HepG2 (cell line): ENCODE data around the gene REC114. TPM values are rescaled to one million over a fixed set of nuclear protein-coding genes. Genes with fewer than 3 reads are reported as not detected.

Experiments used
- ATAC-seq: fragments of 200-7000 bp; cut with Tn5 transposase; 3 replicates; pipeline ENCODE4 v1.9.1; 2020; ENCODE audit warnings: mild to moderate bottlenecking, moderate library complexity
- BruUV-seq: library from RNA; stranded (reverse); fragments of 400-500 nt; replicated peaks from 2 replicates; lab custom pipeline; 2021; lab: Mats Ljungman, UMichigan
- CTCF ChIA-PET: fragments of 300-600 bp; formaldehyde crosslinking; extraction: SDS; loops from one replicate; lab custom pipeline; 2021; ENCODE audit warnings: low total read pairs, inconsistent platforms, low intra/inter-chr PET ratio; lab: Yijun Ruan, JAX
- POLR2A ChIA-PET: fragments of 350-600 bp; sonication (Branson Sonifier 250); formaldehyde crosslinking; loops from one replicate; lab custom pipeline; 2020; ENCODE audit warnings: antibody characterized with exemption, inconsistent platforms; lab: Yijun Ruan, JAX
- DNase-seq: peaks from one replicate; pipeline ENCODE4 v3.0.0-alpha.2; 2015; ENCODE audit warnings: low spot score
- FAIRE-seq: peaks from 3 replicates; lab custom pipeline; 2011; peaks lifted over from hg19 to GRCh38; lab: Jason Lieb, UNC
- H2AFZ ChIP-seq: one replicate; pipeline ENCODE4 v1.6.1; 2011; ENCODE audit warnings: low read length, inconsistent platforms
- H3K27ac ChIP-seq: fragments of 300-600 bp; 3 replicates; pipeline ENCODE4 v1.8.0; 2011; ENCODE audit warnings: mixed run types, mild to moderate bottlenecking, mixed read lengths, low read length, inconsistent platforms; ENCODE audit not compliant: insufficient read depth; ENCODE audit errors: extremely low read length
- H3K27me3 ChIP-seq, 2 experiments: fragments of 200-600 bp in 1 of 2; 2 replicates in 1 of 2; 3 replicates in 1 of 2; pipeline versions ENCODE4 v1.6.0 to v1.8.0; 2011; ENCODE audit warnings: low read length in 2 of 2, mild to moderate bottlenecking in 2 of 2, moderate library complexity in 2 of 2, inconsistent platforms in 1 of 2; ENCODE audit not compliant: insufficient read depth in 2 of 2, control insufficient read depth in 1 of 2
- H3K36me3 ChIP-seq, 2 experiments: fragments of 200-600 bp in 1 of 2; replicated peaks in 1 of 2; 2 replicates in 1 of 2; 3 replicates in 1 of 2; pipeline versions ENCODE4 v1.5.1 to v1.8.0; 2011; ENCODE audit warnings: low read length in 2 of 2, inconsistent platforms in 1 of 2; ENCODE audit not compliant: insufficient read depth in 2 of 2, control insufficient read depth in 1 of 2
- H3K4me1 ChIP-seq: 2 replicates; pipeline ENCODE4 v1.5.1; 2012; ENCODE audit warnings: low read length, inconsistent platforms; ENCODE audit not compliant: insufficient read depth
- H3K4me2 ChIP-seq: 2 replicates; pipeline ENCODE4 v1.6.0; 2011; ENCODE audit warnings: low read depth, low read length, inconsistent platforms
- H3K4me3 ChIP-seq, 3 experiments: fragments of 200-600 bp in 1 of 3; sonication (generic), shearing (Covaris generic) in 1 of 3; replicated peaks in 1 of 3; 2 replicates each; pipeline ENCODE4 v1.5.1; 2011 to 2016; ENCODE audit warnings: low read length in 3 of 3, inconsistent platforms in 2 of 3, low read depth in 2 of 3, mild to moderate bottlenecking in 2 of 3, control low read depth in 1 of 3, mixed read lengths in 1 of 3; ENCODE audit not compliant: insufficient read depth in 1 of 3
- H3K79me2 ChIP-seq: one replicate; pipeline ENCODE4 v1.6.1; 2011; ENCODE audit warnings: low read length, inconsistent platforms; ENCODE audit not compliant: insufficient read depth
- H3K9ac ChIP-seq: 2 replicates; pipeline ENCODE4 v1.6.0; 2011; ENCODE audit warnings: mild to moderate bottlenecking, low read depth, low read length, inconsistent platforms; ENCODE audit not compliant: insufficient read depth
- H3K9me3 ChIP-seq: 2 replicates; pipeline ENCODE4 v1.5.1; 2012; ENCODE audit warnings: mild to moderate bottlenecking, low read length
- H4K20me1 ChIP-seq: 2 replicates; pipeline ENCODE4 v1.6.0; 2011; ENCODE audit warnings: inconsistent platforms, mild to moderate bottlenecking, low read length, moderate library complexity; ENCODE audit not compliant: insufficient read depth
- BORCS8-MEF2B ChIP-seq: sonication (generic); formaldehyde crosslinking; IDR thresholded peaks from 2 replicates; pipeline ENCODE4 v1.8.0; 2022; ENCODE audit warnings: mild to moderate bottlenecking, missing genetic modification reagents
- HDAC1 ChIP-seq: sonication (generic); formaldehyde crosslinking; IDR thresholded peaks from 2 replicates; pipeline ENCODE4 v1.5.1; 2020; ENCODE audit warnings: mild to moderate bottlenecking, missing genetic modification reagents
- HNRNPUL1 ChIP-seq: fragments of 200-400 bp; formaldehyde crosslinking; IDR thresholded peaks from 2 replicates; pipeline ENCODE4 v1.6.1; 2017; ENCODE audit warnings: low read depth, mild to moderate bottlenecking, low read length, moderate library complexity
- HOXA7 ChIP-seq: sonication (generic); formaldehyde crosslinking; IDR thresholded peaks from 2 replicates; pipeline ENCODE4 v1.8.1; 2022; ENCODE audit warnings: mild to moderate bottlenecking, missing genetic modification reagents, moderate library complexity
- KLF6 ChIP-seq: IDR thresholded peaks from 2 replicates; pipeline ENCODE4 v1.8.0; 2016; ENCODE audit warnings: missing biosample characterization, missing genetic modification reagents
- NCOA5 ChIP-seq: sonication (generic); formaldehyde crosslinking; IDR thresholded peaks from 2 replicates; pipeline ENCODE4 v1.4.0; 2020; ENCODE audit warnings: missing genetic modification reagents
- NR2F6 ChIP-seq, 2 experiments: IDR thresholded peaks; 2 replicates each; pipeline ENCODE4 v1.6.1; 2016; ENCODE audit warnings: antibody characterized with exemption in 1 of 2, mild to moderate bottlenecking in 1 of 2
- SIX1 ChIP-seq: sonication (generic); formaldehyde crosslinking; IDR thresholded peaks from 2 replicates; pipeline ENCODE4 v1.4.0; 2020; ENCODE audit warnings: missing genetic modification reagents, borderline replicate concordance
- ZFP36 ChIP-seq: fragments of 150-350 bp; IDR thresholded peaks from 2 replicates; pipeline ENCODE4 v1.6.1; 2018; ENCODE audit warnings: borderline replicate concordance, low read length, low read depth; ENCODE audit not compliant: partially characterized antibody
- ZNF207 ChIP-seq: fragments of 450-650 bp; IDR thresholded peaks from 2 replicates; pipeline ENCODE4 v1.6.1; 2016; ENCODE audit warnings: antibody characterized with exemption, borderline replicate concordance
- ZNF251 ChIP-seq: sonication (generic); formaldehyde crosslinking; IDR thresholded peaks from 2 replicates; pipeline ENCODE4 v1.9.0; 2021; ENCODE audit warnings: mild to moderate bottlenecking, missing genetic modification reagents
- ZNF264 ChIP-seq: sonication (generic); formaldehyde crosslinking; IDR thresholded peaks from 2 replicates; pipeline ENCODE4 v1.4.0; 2020; ENCODE audit warnings: missing genetic modification reagents
- ZNF350 ChIP-seq: sonication (generic); formaldehyde crosslinking; IDR thresholded peaks from 2 replicates; pipeline ENCODE4 v1.4.0; 2020; ENCODE audit warnings: mild to moderate bottlenecking, low read depth, missing genetic modification reagents, borderline replicate concordance
- ZNF430 ChIP-seq: sonication (generic); formaldehyde crosslinking; IDR thresholded peaks from 2 replicates; pipeline ENCODE4 v1.9.0; 2021; ENCODE audit warnings: mild to moderate bottlenecking, missing genetic modification reagents
- ZNF605 ChIP-seq: sonication (generic); formaldehyde crosslinking; IDR thresholded peaks from 2 replicates; pipeline ENCODE4 v1.8.0; 2022; ENCODE audit warnings: mild to moderate bottlenecking, missing genetic modification reagents
- ZNF816 ChIP-seq: sonication (generic); formaldehyde crosslinking; IDR thresholded peaks from 2 replicates; pipeline ENCODE4 v1.8.0; 2022; ENCODE audit warnings: missing genetic modification reagents, mild to moderate bottlenecking, borderline replicate concordance
- WGBS: methylation state at CpG from one replicate; pipeline ENCODE4 v1.1.6; 2017; ENCODE audit warnings: low lambda C conversion rate; 5-methylcytosine and 5-hydroxymethylcytosine counted together
- in situ Hi-C: cut with HindIII; loops from 2 replicates; pipeline ENCODE4 v1.10.0; 2017; ENCODE audit warnings: low pct_unique_long_range_greater_than_20kb; ENCODE audit not compliant: extremely low pct_ligation_motif_present
- intact Hi-C: fragments of 100-400 bp; cut with micrococcal nuclease; formaldehyde crosslinking; loops from one replicate; pipeline ENCODE4 v1.10.0; 2022; ENCODE audit not compliant: unreplicated experiment
- polyA plus RNA-seq, 8 experiments: library from polyadenylated mRNA; depleted of rRNA in 3 of 8; stranded (reverse) in 7 of 8; unstranded in 1 of 8; fragments of >200 nt; fragmentation: Illumina TruSeq in 4 of 8; extraction: Trizol in 4 of 8; gene quantifications; 2 replicates each; pipeline versions ENCODE4 v1.2.1 to v1.2.3, GENCODE V29; 2011 to 2016; ENCODE audit warnings: low read depth in 4 of 8, missing spikeins in 1 of 8, mixed read lengths in 1 of 8; ENCODE audit not compliant: insufficient read depth in 1 of 8
- total RNA-seq, 5 experiments: library from RNA; depleted of rRNA; stranded (reverse); fragments of >200 nt; fragmentation: Illumina TruSeq; extraction: Trizol; gene quantifications; 2 replicates each; pipeline ENCODE4 v1.2.3, GENCODE V29; 2016; ENCODE audit warnings: low read depth in 1 of 5
- TF ChIP-seq, protein P1 (sequence below): sonication (generic); formaldehyde crosslinking; IDR thresholded peaks from 2 replicates; pipeline ENCODE4 v1.4.0; 2020; ENCODE audit warnings: mild to moderate bottlenecking, missing genetic modification reagents, borderline replicate concordance
- TF ChIP-seq, protein P2 (sequence below): fragments of 450-650 bp; IDR thresholded peaks from 2 replicates; pipeline ENCODE4 v1.6.1; 2017; ENCODE audit warnings: mild to moderate bottlenecking
- TF ChIP-seq, protein P3 (sequence below): sonication (generic); formaldehyde crosslinking; IDR thresholded peaks from 2 replicates; pipeline ENCODE4 v1.5.0; 2020; ENCODE audit warnings: missing genetic modification reagents

Gene REC114
- total and polyA plus RNA-seq, 2 of the 13 experiments (the other 11 are each of a cell fraction or from before 2014, with no cell fraction given): not detected

DNA sequence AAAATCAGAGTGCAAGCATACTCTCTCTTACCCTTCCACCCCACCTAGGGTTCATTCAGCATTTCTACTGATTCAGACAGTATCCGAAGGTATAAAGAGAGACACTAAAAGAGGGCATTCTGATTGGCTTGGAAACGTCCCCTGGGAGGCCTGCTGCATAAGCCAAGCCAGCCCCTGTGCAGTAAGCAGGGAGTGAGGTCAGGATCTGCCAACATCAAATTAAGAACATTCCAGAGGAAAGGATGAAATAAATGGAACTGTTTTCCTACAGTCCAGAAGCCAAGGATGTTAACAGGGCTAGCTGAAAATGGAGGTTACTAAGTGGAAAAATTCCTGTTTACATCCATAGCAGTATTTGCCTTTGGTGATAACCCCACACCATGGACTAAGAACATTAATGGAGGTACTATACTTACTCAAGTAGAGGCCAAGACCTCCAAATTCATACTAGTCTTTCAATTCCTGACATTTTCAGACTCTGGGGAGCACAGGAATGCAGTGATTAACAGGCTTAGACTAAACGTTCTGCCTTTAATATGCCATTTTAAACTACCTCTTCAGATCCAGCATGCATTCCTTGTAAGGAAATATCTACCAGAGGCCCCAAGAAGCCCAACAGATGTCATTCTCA, 155.7 kb downstream of the REC114 start:
- Histone ChIP-seq H3K4me2 (no peak overlapping the region), H3K4me3 (no peak overlapping the region), H3K4me1 (peaks cover 63% of the 10 kb centered on the region), H3K27ac (no peak overlapping the region), H2AFZ (no peak overlapping the region), H3K9me3 (no peaks in the 10 kb centered on the region), H3K36me3 (no peaks in the 10 kb centered on the region; a peak in 1 of 5 replicates), H3K79me2 (peaks cover 89% of the 10 kb centered on the region), H3K9ac (no peak overlapping the region), H4K20me1 (peaks cover 28% of the 10 kb centered on the region), H3K27me3 (no peaks in the 10 kb centered on the region)
- ChIA-PET POLR2A (no interaction called here), CTCF (no interaction called here)
- in situ Hi-C loops: no loop called here
- TF ChIP-seq ZNF430 (CRISPR knock-in tag) (no peak), ZNF816 (CRISPR knock-in tag) (no peak), HOXA7 (CRISPR knock-in tag) (no peak), ZNF207 (no peak), ZNF605 (CRISPR knock-in tag) (no peak), NCOA5 (CRISPR knock-in tag) (no peak), ZNF350 (CRISPR knock-in tag) (no peak), ZNF251 (CRISPR knock-in tag) (no peak), NR2F6 (IDR thresholded peaks at IDR 0.05) (no peak), NR2F6 (CRISPR knock-in tag; IDR thresholded peaks at IDR 0.05) (no peak), HNRNPUL1 (no peak), ZNF264 (no peak), HDAC1 (CRISPR knock-in tag) (no peak), BORCS8-MEF2B (CRISPR knock-in tag) (no peak), SIX1 (CRISPR knock-in tag) (no peak), KLF6 (CRISPR knock-in tag) (no peak), ZFP36 (no peak)
- TF ChIP-seq, protein P1, sequence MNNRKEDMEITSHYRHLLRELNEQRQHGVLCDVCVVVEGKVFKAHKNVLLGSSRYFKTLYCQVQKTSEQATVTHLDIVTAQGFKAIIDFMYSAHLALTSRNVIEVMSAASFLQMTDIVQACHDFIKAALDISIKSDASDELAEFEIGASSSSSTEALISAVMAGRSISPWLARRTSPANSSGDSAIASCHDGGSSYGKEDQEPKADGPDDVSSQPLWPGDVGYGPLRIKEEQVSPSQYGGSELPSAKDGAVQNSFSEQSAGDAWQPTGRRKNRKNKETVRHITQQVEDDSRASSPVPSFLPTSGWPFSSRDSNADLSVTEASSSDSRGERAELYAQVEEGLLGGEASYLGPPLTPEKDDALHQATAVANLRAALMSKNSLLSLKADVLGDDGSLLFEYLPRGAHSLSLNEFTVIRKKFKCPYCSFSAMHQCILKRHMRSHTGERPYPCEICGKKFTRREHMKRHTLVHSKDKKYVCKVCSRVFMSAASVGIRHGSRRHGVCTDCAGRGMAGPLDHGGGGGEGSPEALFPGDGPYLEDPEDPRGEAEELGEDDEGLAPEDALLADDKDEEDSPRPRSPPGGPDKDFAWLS (CRISPR knock-in tag): no peak
- TF ChIP-seq, protein P2, sequence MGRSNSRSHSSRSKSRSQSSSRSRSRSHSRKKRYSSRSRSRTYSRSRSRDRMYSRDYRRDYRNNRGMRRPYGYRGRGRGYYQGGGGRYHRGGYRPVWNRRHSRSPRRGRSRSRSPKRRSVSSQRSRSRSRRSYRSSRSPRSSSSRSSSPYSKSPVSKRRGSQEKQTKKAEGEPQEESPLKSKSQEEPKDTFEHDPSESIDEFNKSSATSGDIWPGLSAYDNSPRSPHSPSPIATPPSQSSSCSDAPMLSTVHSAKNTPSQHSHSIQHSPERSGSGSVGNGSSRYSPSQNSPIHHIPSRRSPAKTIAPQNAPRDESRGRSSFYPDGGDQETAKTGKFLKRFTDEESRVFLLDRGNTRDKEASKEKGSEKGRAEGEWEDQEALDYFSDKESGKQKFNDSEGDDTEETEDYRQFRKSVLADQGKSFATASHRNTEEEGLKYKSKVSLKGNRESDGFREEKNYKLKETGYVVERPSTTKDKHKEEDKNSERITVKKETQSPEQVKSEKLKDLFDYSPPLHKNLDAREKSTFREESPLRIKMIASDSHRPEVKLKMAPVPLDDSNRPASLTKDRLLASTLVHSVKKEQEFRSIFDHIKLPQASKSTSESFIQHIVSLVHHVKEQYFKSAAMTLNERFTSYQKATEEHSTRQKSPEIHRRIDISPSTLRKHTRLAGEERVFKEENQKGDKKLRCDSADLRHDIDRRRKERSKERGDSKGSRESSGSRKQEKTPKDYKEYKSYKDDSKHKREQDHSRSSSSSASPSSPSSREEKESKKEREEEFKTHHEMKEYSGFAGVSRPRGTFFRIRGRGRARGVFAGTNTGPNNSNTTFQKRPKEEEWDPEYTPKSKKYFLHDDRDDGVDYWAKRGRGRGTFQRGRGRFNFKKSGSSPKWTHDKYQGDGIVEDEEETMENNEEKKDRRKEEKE: no peak
- TF ChIP-seq, protein P3, sequence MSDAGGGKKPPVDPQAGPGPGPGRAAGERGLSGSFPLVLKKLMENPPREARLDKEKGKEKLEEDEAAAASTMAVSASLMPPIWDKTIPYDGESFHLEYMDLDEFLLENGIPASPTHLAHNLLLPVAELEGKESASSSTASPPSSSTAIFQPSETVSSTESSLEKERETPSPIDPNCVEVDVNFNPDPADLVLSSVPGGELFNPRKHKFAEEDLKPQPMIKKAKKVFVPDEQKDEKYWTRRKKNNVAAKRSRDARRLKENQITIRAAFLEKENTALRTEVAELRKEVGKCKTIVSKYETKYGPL (CRISPR knock-in tag): no peak
- no peak for FAIRE-seq
- no peak for ATAC-seq
- BruUV-seq: no TSS peak
- 85% methylated on average over 3 of the region's 3 CpGs for WGBS
- DNase-seq: no peak
- intact Hi-C loops: no loop called here
